Transverse colon (tissue), 4 donors: ENCODE measurements around the gene IL31. TPM values are rescaled to one million over a fixed set of nuclear protein-coding genes. Genes with fewer than 3 reads are reported as not detected.

ENCODE experiments used
- DNase-seq: peaks from one replicate; pipeline ENCODE4 v3.0.0-alpha.2; 2019
- H3K27ac ChIP-seq, 4 donors: fragments of 200-600 bp; sonication (generic); 2 replicates each; pipeline ENCODE4 v1.5.1; 2016 to 2018; ENCODE audit warnings: inconsistent platforms in 4 of 4
- H3K27me3 ChIP-seq: fragments of 200-600 bp; sonication (generic); 2 replicates; pipeline ENCODE4 v1.5.1; 2017; ENCODE audit warnings: inconsistent platforms
- H3K36me3 ChIP-seq, 4 donors: fragments of 200-600 bp; sonication (generic); 2 replicates each; pipeline ENCODE4 v1.5.1; 2017 to 2019; ENCODE audit warnings: inconsistent platforms in 4 of 4
- H3K4me1 ChIP-seq, 4 donors: fragments of 200-600 bp; sonication (generic); 2 replicates each; pipeline ENCODE4 v1.5.1; 2017 to 2020; ENCODE audit warnings: inconsistent platforms in 4 of 4
- H3K4me3 ChIP-seq, 4 donors: fragments of 200-600 bp; sonication (generic); 1 replicate in 1 of 4; 2 replicates in 3 of 4; pipeline versions ENCODE4 v1.5.1 to v1.6.1; 2017 to 2019; ENCODE audit warnings: inconsistent platforms in 4 of 4
- H3K9me3 ChIP-seq, 2 donors: fragments of 200-600 bp; sonication (generic); 2 replicates each; pipeline ENCODE4 v1.5.1; 2017 to 2019; ENCODE audit warnings: inconsistent platforms in 2 of 2
- CTCF ChIP-seq, 5 experiments: fragments of 200-600 bp in 3 of 5; fragments of 450-650 bp in 2 of 5; sonication (generic) in 3 of 5; IDR thresholded peaks; 1 replicate in 2 of 5; 2 replicates in 3 of 5; pipeline ENCODE4 v1.5.1; 2016 to 2017; ENCODE audit warnings: antibody characterized with exemption in 5 of 5, inconsistent platforms in 3 of 5, mild to moderate bottlenecking in 2 of 5, moderate library complexity in 1 of 5
- EP300 ChIP-seq: sonication (generic); formaldehyde crosslinking; IDR thresholded peaks from one replicate; pipeline ENCODE4 v1.6.1; 2017; ENCODE audit warnings: antibody characterized with exemption, low read depth
- POLR2A ChIP-seq: fragments of 450-650 bp; IDR thresholded peaks from one replicate; pipeline ENCODE4 v1.6.1; 2016; ENCODE audit warnings: antibody characterized with exemption, mild to moderate bottlenecking, moderate library complexity
- POLR2AphosphoS5 ChIP-seq, 3 donors: sonication (generic); formaldehyde crosslinking; IDR thresholded peaks; one replicate each; pipeline ENCODE4 v1.6.1; 2016; ENCODE audit warnings: antibody characterized with exemption in 3 of 3
- WGBS, 2 donors: methylation state at CpG; one replicate each; pipeline ENCODE4 v1.1.5; 2018; ENCODE audit warnings: low coverage in 1 of 2; 5-methylcytosine and 5-hydroxymethylcytosine counted together
- in situ Hi-C, 4 donors: fragments of 200-750 bp; cut with MboI; loops; one replicate each; pipeline versions ENCODE4 v1.15.0 to v1.15.1; 2017; ENCODE audit warnings: low sequenced_read_pairs in 3 of 4, low pct_ligation_motif_present in 1 of 4, low pct_unique_long_range_greater_than_20kb in 1 of 4
- intact Hi-C: fragments of 100-400 bp; cut with DNase I; formaldehyde crosslinking; loops from one replicate; pipeline ENCODE4 v1.15.1; 2023; ENCODE audit warnings: low total_unique reads
- total RNA-seq, 4 donors: library from RNA; depleted of rRNA; stranded (reverse); fragments of >200 nt; gene quantifications; one replicate each; pipeline ENCODE4 v1.1.0, GENCODE V29; 2016

Gene IL31
- total RNA-seq, 4 donors from 2014 or later = not detected

GRCh38 chr12:122142857-122143256 lies 31.2 kb downstream of the IL31 start:
- no peak overlapping the region for H3K4me3 ChIP-seq
- TF ChIP-seq CTCF (IDR thresholded peaks at IDR 0.05) (no peak), POLR2A (no peak), EP300 (no peak), POLR2AphosphoS5 (IDR thresholded peaks at IDR 0.05) (no peak)
- WGBS, 2 donors = 75% methylated on average over 6 of the region's 6 CpGs; no CpG with 5 or more reads in 1 of the 2 donors
- no peaks in the 10 kb centered on the region for H3K4me1 ChIP-seq
- H3K36me3 ChIP-seq = peaks cover 0 to 47% (median 33%) of the 10 kb centered on the region in 4 donors
- H3K27ac ChIP-seq = no peak overlapping the region
- intact Hi-C loops (no loop called here), in situ Hi-C loops (no loop called here)
- no peaks in the 10 kb centered on the region for H3K9me3 ChIP-seq
- H3K27me3 ChIP-seq = no peaks in the 10 kb centered on the region
- no peak for DNase-seq

GRCh38 chr12:122141911-122142725 lies 31.9 kb downstream of the IL31 start:
- intact Hi-C loops = no loop called here
- peaks cover 0 to 53% (median 33%) of the 10 kb centered on the region in 4 donors for H3K36me3 ChIP-seq
- no peak overlapping the region for H3K4me3 ChIP-seq
- H3K27me3 ChIP-seq = no peaks in the 10 kb centered on the region
- in situ Hi-C loops = no loop called here
- no peaks in the 10 kb centered on the region for H3K9me3 ChIP-seq
- TF ChIP-seq EP300 (no peak), POLR2AphosphoS5 (IDR thresholded peaks at IDR 0.05) (no peak), POLR2A (no peak), CTCF (IDR thresholded peaks at IDR 0.05) (no peak)
- no peak overlapping the region for H3K27ac ChIP-seq
- no peak for DNase-seq
- H3K4me1 ChIP-seq = no peaks in the 10 kb centered on the region
- 81 to 93% methylated on average over 3 to 18 of the region's 21 CpGs for WGBS, 2 donors

- TF ChIP-seq CTCF (IDR thresholded peaks at IDR 0.05) (no peak), EP300 (no peak), POLR2AphosphoS5 (IDR thresholded peaks at IDR 0.05) (no peak), POLR2A (no peak)
- Histone ChIP-seq H3K4me1 (no peaks in the 10 kb centered on the region), H3K27me3 (no peaks in the 10 kb centered on the region), H3K36me3 (peaks cover 0 to 64% (median 33%) of the 10 kb centered on the region in 4 donors), H3K4me3 (no peak overlapping the region), H3K9me3 (no peaks in the 10 kb centered on the region), H3K27ac (no peak overlapping the region)
- 94 to 100% methylated on average over 3 to 19 of the region's 19 CpGs for WGBS, 2 donors
- in situ Hi-C loops (no loop called here), intact Hi-C loops (no loop called here)
- no peak for DNase-seq
These were observed 33.4 kb downstream of the IL31 start for GRCh38 chr12:122140467-122141257.

GRCh38 chr12:122139941-122140340 lies 34.1 kb downstream of the IL31 start:
- Histone ChIP-seq H3K27me3 (no peaks in the 10 kb centered on the region), H3K4me3 (no peak overlapping the region), H3K36me3 (peaks cover 0 to 71% (median 36%) of the 10 kb centered on the region in 4 donors), H3K9me3 (no peaks in the 10 kb centered on the region), H3K27ac (no peak overlapping the region), H3K4me1 (no peaks in the 10 kb centered on the region)
- 64 to 72% methylated on average over 6 to 8 of the region's 8 CpGs for WGBS, 2 donors
- no peak for TF ChIP-seq POLR2A
- TF ChIP-seq POLR2AphosphoS5 (IDR thresholded peaks at IDR 0.05) = no peak
- no peak for TF ChIP-seq EP300
- TF ChIP-seq CTCF (IDR thresholded peaks at IDR 0.05) = no peak
- no peak for DNase-seq
- intact Hi-C loops (no loop called here), in situ Hi-C loops (loop anchor here in 1 of 4 donors (10.0 kb wide), 1 partner anchor 45 kb away; the partner anchor contains the start of gene LRRC43)
